NCI-H1105 treated with DMSO at 0.1 percent for 48 hours (cell line): ENCODE data around the gene TERC.
"Not testable (repeated sequence)": the region's sequence is repeated elsewhere in the genome, so short reads cannot be mapped to it uniquely, and the experiment has no call there.

Experiments used
- DNase-seq: peaks from one replicate; lab custom pipeline; 2025; lab: John Stamatoyannopoulos, UW

Gene TERC

GRCh38 chr3:169771497-169772304 is 6.8 kb upstream of the TERC start:
- DNase-seq: peak; percentile 99

GRCh38 chr3:169769287-169770181 is 4.7 kb upstream of the TERC start, which contains the start of gene ACTRT3:
ACTRT3 (minus strand) TSS chr3:169769561; CDS start chr3:169769520, 41 bp downstream.
- no peak for DNase-seq

- DNase-seq: peak; percentile 76
Observed at GRCh38 chr3:169764312-169764881, 463 bp downstream of the TERC start.

GRCh38 chr3:169760479-169760878 is 4.4 kb downstream of the TERC start:
- no peak for DNase-seq

- no peak for DNase-seq
Observed at GRCh38 chr3:169759256-169759655, 5.6 kb downstream of the TERC start.

- DNase-seq: no peak
Observed at GRCh38 chr3:169758359-169758994, 6.4 kb downstream of the TERC start.

- no peak for DNase-seq
Observed at GRCh38 chr3:169755488-169755887, 9.4 kb downstream of the TERC start.

- no peak for DNase-seq
Observed at GRCh38 chr3:169754711-169755110, 10.1 kb downstream of the TERC start.

GRCh38 chr3:169751875-169752274 is 13.0 kb downstream of the TERC start:
- DNase-seq: no peak

- DNase-seq: no peak
Observed at GRCh38 chr3:169750665-169751064, 14.2 kb downstream of the TERC start.

- DNase-seq: no peak
Observed at GRCh38 chr3:169748670-169749069, 16.2 kb downstream of the TERC start.

- no peak for DNase-seq
Observed at GRCh38 chr3:169746924-169747323, 17.9 kb downstream of the TERC start.

- DNase-seq: peak; percentile 62
Observed at GRCh38 chr3:169744366-169745054, 20.4 kb downstream of the TERC start.

GRCh38 chr3:169739067-169739466 is 25.8 kb downstream of the TERC start:
- no peak for DNase-seq

GRCh38 chr3:169731857-169732256 is 33.0 kb downstream of the TERC start:
- DNase-seq: not testable (repeated sequence)

- no peak for DNase-seq
Observed at GRCh38 chr3:169722724-169723123, 42.1 kb downstream of the TERC start.

- not testable (repeated sequence) for DNase-seq
Observed at GRCh38 chr3:169718415-169718814, 46.4 kb downstream of the TERC start.
